K562 (cell line): ENCODE measurements around the gene PIRT.

Experiments used
- ADNP ChIP-seq: fragments of 200-800 bp; sonication (Bioruptor generic); IDR thresholded peaks from 2 replicates; pipeline ENCODE4 v1.6.1; 2016; ENCODE audit warnings: missing genetic modification characterization, missing compliant biosample characterization
- ATF1 ChIP-seq, 2 experiments: fragments of 450-650 bp in 1 of 2; IDR thresholded peaks; 2 replicates each; pipeline ENCODE4 v1.6.1; 2016; ENCODE audit warnings: missing compliant biosample characterization in 1 of 2, missing genetic modification characterization in 1 of 2
- MXI1 ChIP-seq: IDR thresholded peaks from 2 replicates; pipeline ENCODE4 v1.6.1; 2011; ENCODE audit warnings: low read depth, mild to moderate bottlenecking, improper control_type of control experiment, low read length

GRCh38 chr17:10792151-10792550 lies 45.7 kb downstream of the PIRT start:
- TF ChIP-seq ATF1 (CRISPR knock-in tag; IDR thresholded peaks at IDR 0.05) (no peak), ATF1 (tag; IDR thresholded peaks at IDR 0.05) (no peak), MXI1 (no peak), ADNP (no peak)
